Adrenal gland (tissue), 12 donors: ENCODE data around the gene PLEKHA5. TPM values are rescaled to one million over a fixed set of nuclear protein-coding genes. Genes with fewer than 3 reads are reported as not detected.
A peak's percentile ranks its signal among the peaks of the same experiment; 100 is the strongest.

Source experiments
- DNase-seq, 7 donors: peaks; one replicate each; pipeline ENCODE4 v3.0.0-alpha.2; 2019 to 2020
- H3K27ac ChIP-seq, 5 donors: fragments of 200-600 bp; sonication (generic) in 4 of 5; 1 replicate in 3 of 5; 2 replicates in 2 of 5; pipeline versions ENCODE4 v1.5.1 to v1.8.0; 2016 to 2020; ENCODE audit warnings: mild to moderate bottlenecking in 1 of 5
- H3K27me3 ChIP-seq: fragments of 200-600 bp; 2 replicates; pipeline ENCODE4 v1.8.0; 2021
- H3K36me3 ChIP-seq, 2 donors: fragments of 200-600 bp; replicated peaks in 1 of 2; 1 replicate in 1 of 2; 2 replicates in 1 of 2; pipeline versions ENCODE4 v1.5.1 to v1.8.0; 2018 to 2022
- H3K4me1 ChIP-seq, 2 donors: fragments of 200-600 bp; replicated peaks in 1 of 2; 1 replicate in 1 of 2; 2 replicates in 1 of 2; pipeline versions ENCODE4 v1.5.1 to v1.8.0; 2018 to 2021
- H3K4me3 ChIP-seq, 4 donors: fragments of 200-600 bp; sonication (generic) in 3 of 4; one replicate each; pipeline ENCODE4 v1.5.1; 2016 to 2018
- H3K9me3 ChIP-seq, 3 donors: fragments of 200-600 bp; sonication (generic) in 1 of 3; replicated peaks in 1 of 3; 1 replicate in 2 of 3; 2 replicates in 1 of 3; pipeline versions ENCODE4 v1.5.1 to v1.8.0; 2016 to 2021
- CTCF ChIP-seq, 6 experiments: fragments of 450-650 bp in 4 of 6; fragments of 200-600 bp in 2 of 6; sonication (generic) in 1 of 6; IDR thresholded peaks; 1 replicate in 5 of 6; 2 replicates in 1 of 6; pipeline versions ENCODE4 v1.5.1 to v1.8.0; 2016 to 2021; ENCODE audit warnings: antibody characterized with exemption in 6 of 6, mild to moderate bottlenecking in 2 of 6, moderate library complexity in 1 of 6
- POLR2A ChIP-seq, 2 donors: fragments of 450-650 bp; IDR thresholded peaks; one replicate each; pipeline ENCODE4 v1.6.1; 2017; ENCODE audit warnings: antibody characterized with exemption in 2 of 2, mild to moderate bottlenecking in 2 of 2, moderate library complexity in 1 of 2
- WGBS, 4 donors: extraction: QIAGEN DNeasy Blood & Tissue Kit in 2 of 4; methylation state at CpG; one replicate each; pipeline versions ENCODE4 v1.1.5 to v1.1.7; 2013 to 2017; 5-methylcytosine and 5-hydroxymethylcytosine counted together
- intact Hi-C, 2 donors: fragments of 100-400 bp; cut with DNase I; formaldehyde crosslinking; loops; one replicate each; pipeline versions ENCODE4 v1.14.1 to v1.15.0; 2022 to 2023
- polyA plus RNA-seq, 3 donors: library from polyadenylated mRNA; stranded (reverse); fragments of 200-250 nt in 2 of 3; fragments of 350-450 nt in 1 of 3; fragmentation: Illumina TruSeq in 1 of 3; extraction: RNeasy Lipid Tissue Mini Kit (QIAGEN cat#74804) in 1 of 3; gene quantifications; one replicate each; pipeline ENCODE4 v1.2.3, GENCODE V29; 2013 to 2014
- total RNA-seq, 9 donors: library from RNA; depleted of rRNA in 4 of 9; stranded (reverse); fragments of >200 nt in 4 of 9; fragments of 120-200 nt in 1 of 9; fragmentation: NEBNext Ultra II Directional in 1 of 9; extraction: Animal tissue kit (Norgen Biotek cat#: 25700) in 1 of 9; gene quantifications; one replicate each; pipeline versions ENCODE4 v1.1.0 to v1.2.4, GENCODE V29; 2013 to 2023
- donor health status: healthy with polysubstance abuse.
- donor health status: Bipolar disorder and iron deficiency.
- donor health status: DM: yes; HTN: yes; CAD: no.
- donor health status: DM: no; HTN: no; CAD: no.
- donor health status: DM: no; HTN: no; CAD: no.
- donor health status: DM: yes; HTN: yes; CAD: no.

The PLEKHA5 gene
- total and polyA plus RNA-seq, 12 donors: 26.1 to 165 (median 95.7) TPM

GRCh38 chr12:19203013-19203412 lies 73.5 kb downstream of the PLEKHA5 start:
- no peak for DNase-seq
- 94 to 100% (median 96%) methylated on average over 1 of the region's 1 CpG for WGBS, 4 donors
- Histone ChIP-seq H3K27ac (no peak overlapping the region), H3K4me3 (no peak overlapping the region), H3K4me1 (peaks cover 13 to 33% of the 10 kb centered on the region in 2 donors), H3K9me3 (no peaks in the 10 kb centered on the region), H3K36me3 (no peaks in the 10 kb centered on the region), H3K27me3 (no peaks in the 10 kb centered on the region)
- intact Hi-C loops: no loop called here
- TF ChIP-seq POLR2A (IDR thresholded peaks at IDR 0.05) (no peak), CTCF (IDR thresholded peaks at IDR 0.05) (no peak)

GRCh38 chr12:19203539-19204506 lies 74.3 kb downstream of the PLEKHA5 start:
- WGBS, 4 donors: 92 to 95% (median 94%) methylated on average over 6 of the region's 6 CpGs
- H3K36me3 ChIP-seq: no peaks in the 10 kb centered on the region
- H3K27ac ChIP-seq: peak overlapping the region in 1 of 5 donors; percentile 7
- intact Hi-C loops: no loop called here
- no peaks in the 10 kb centered on the region for H3K9me3 ChIP-seq
- no peaks in the 10 kb centered on the region for H3K27me3 ChIP-seq
- DNase-seq: no peak
- no peak overlapping the region for H3K4me3 ChIP-seq
- peaks cover 13 to 25% of the 10 kb centered on the region in 2 donors for H3K4me1 ChIP-seq
- TF ChIP-seq CTCF (IDR thresholded peaks at IDR 0.05) (no peak), POLR2A (IDR thresholded peaks at IDR 0.05) (no peak)

DNA sequence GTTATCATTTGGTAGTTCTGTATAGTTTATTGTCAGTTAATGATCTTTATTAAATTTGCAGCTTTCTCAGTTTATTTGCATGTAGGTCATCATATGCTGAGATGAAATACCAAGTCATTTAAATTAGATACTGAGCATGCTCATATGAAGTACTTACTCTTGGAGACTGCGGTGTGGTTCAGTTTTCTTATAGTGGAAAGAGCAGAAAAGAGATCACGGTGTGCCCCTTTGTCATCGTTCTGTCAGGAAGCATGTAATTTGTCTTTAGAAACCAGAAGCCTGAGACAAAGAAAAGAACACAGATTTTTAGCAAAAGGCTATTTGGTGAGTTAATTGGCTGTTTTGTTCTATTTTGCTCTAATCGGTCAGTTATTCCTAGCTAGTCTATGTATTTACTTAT lies 75.6 kb downstream of the PLEKHA5 start:
- TF ChIP-seq CTCF (IDR thresholded peaks at IDR 0.05) (no peak), POLR2A (IDR thresholded peaks at IDR 0.05) (no peak)
- intact Hi-C loops: no loop called here
- WGBS, 4 donors: 21 to 35% (median 31%) methylated on average over 4 of the region's 4 CpGs
- DNase-seq: no peak
- Histone ChIP-seq H3K4me1 (peaks cover 14 to 23% of the 10 kb centered on the region in 2 donors), H3K9me3 (no peaks in the 10 kb centered on the region), H3K36me3 (no peaks in the 10 kb centered on the region), H3K27me3 (no peaks in the 10 kb centered on the region), H3K27ac (peak overlapping the region in 2 of 5 donors; percentile 2 to 29), H3K4me3 (peak overlapping the region in 1 of 4 donors; percentile 36)

- DNase-seq: no peak
- whole genome bisulfite sequencing, 4 donors: 72 to 77% (median 74%) methylated on average over 4 of the region's 4 CpGs
- Histone ChIP-seq H3K36me3 (no peaks in the 10 kb centered on the region), H3K27ac (no peak overlapping the region), H3K4me3 (peak overlapping the region in 1 of 4 donors; percentile 36), H3K27me3 (no peaks in the 10 kb centered on the region), H3K4me1 (peaks cover 14 to 23% of the 10 kb centered on the region in 2 donors), H3K9me3 (no peaks in the 10 kb centered on the region)
- TF ChIP-seq CTCF (IDR thresholded peaks at IDR 0.05): no peak
- no peak for TF ChIP-seq POLR2A (IDR thresholded peaks at IDR 0.05)
- intact Hi-C loops: no loop called here
These were observed 77.1 kb downstream of the PLEKHA5 start for GRCh38 chr12:19206493-19207077.
